HG02970 (cell line): ENCODE data around the gene KATNA1.

ENCODE experiments used
- ATAC-seq: cut with Tn5 transposase; IDR thresholded peaks from one replicate; pipeline ENCODE4 v1.9.1; 2021; ENCODE audit warnings: mild to moderate bottlenecking, moderate library complexity, moderate number of reproducible peaks; ENCODE audit not compliant: unreplicated experiment, low FRiP score

Gene KATNA1

GRCh38 chr6:149545754-149546471, 102.6 kb downstream of the KATNA1 start, which contains the start of gene PPIL4:
PPIL4 (minus strand) TSS chr6:149546043; CDS start chr6:149546005, 38 bp downstream.
- ATAC-seq = peak; percentile 93

GRCh38 chr6:149545258-149545753, 103.2 kb downstream of the KATNA1 start:
- ATAC-seq = no peak
